GM12878 (cell line): ENCODE data around the gene GOLGA6L7. TPM values are rescaled to one million over a fixed set of nuclear protein-coding genes. Genes with fewer than 3 reads are reported as not detected.

Source experiments
- ATAC-seq: fragments of 200-7000 bp; cut with Tn5 transposase; 3 replicates; pipeline ENCODE4 v1.9.1; 2020; ENCODE audit warnings: mild to moderate bottlenecking, moderate library complexity
- BruUV-seq: library from RNA; stranded (reverse); fragments of 400-500 nt; replicated peaks from 2 replicates; lab custom pipeline; 2021; lab: Mats Ljungman, UMichigan
- CTCF ChIA-PET: fragments of 300-600 bp; sonication (Branson Sonifier 250); formaldehyde crosslinking; extraction: SDS; loops from one replicate; lab custom pipeline; 2021; ENCODE audit warnings: inconsistent platforms; lab: Yijun Ruan, JAX
- POLR2A ChIA-PET: fragments of 350-600 bp; formaldehyde crosslinking; extraction: SDS; loops from one replicate; lab custom pipeline; 2021; ENCODE audit warnings: inconsistent platforms; lab: Charles Lee
- RAD21 ChIA-PET: fragments of 300-600 bp; sonication (Branson Sonifier 250); formaldehyde crosslinking; loops from one replicate; lab custom pipeline; 2023; ENCODE audit warnings: antibody characterized with exemption; ENCODE audit not compliant: unreplicated experiment; lab: Charles Lee
- SMC1A ChIA-PET: fragments of 300-600 bp; sonication (Branson Sonifier 250); formaldehyde crosslinking; loops from one replicate; lab custom pipeline; 2023; ENCODE audit not compliant: unreplicated experiment, uncharacterized antibody; lab: Charles Lee
- DNase-seq: peaks from one replicate; pipeline ENCODE4 v3.0.0-alpha.2; 2011; ENCODE audit warnings: low read depth, low spot score
- FAIRE-seq: peaks from 3 replicates; lab custom pipeline; 2011; peaks lifted over from hg19 to GRCh38; lab: Jason Lieb, UNC
- H2AFZ ChIP-seq: 2 replicates; pipeline ENCODE4 v1.6.0; 2011; ENCODE audit warnings: low read depth, low read length, control low read depth; ENCODE audit not compliant: control insufficient read depth
- H3K27ac ChIP-seq: 2 replicates; pipeline ENCODE4 v1.5.1; 2011; ENCODE audit warnings: control low read depth; ENCODE audit not compliant: control insufficient read depth, insufficient read depth
- H3K27me3 ChIP-seq, 2 experiments: replicated peaks in 1 of 2; 2 replicates each; pipeline versions ENCODE4 v1.6.0 to v1.6.1; 2011; ENCODE audit warnings: low read length in 1 of 2; ENCODE audit not compliant: control insufficient read depth in 2 of 2, insufficient read depth in 2 of 2
- H3K36me3 ChIP-seq, 2 experiments: 2 replicates each; pipeline ENCODE4 v1.5.1; 2011; ENCODE audit warnings: low read length in 1 of 2; ENCODE audit not compliant: control insufficient read depth in 2 of 2, insufficient read depth in 2 of 2
- H3K4me1 ChIP-seq: 2 replicates; pipeline ENCODE4 v1.6.1; 2011; ENCODE audit warnings: mild to moderate bottlenecking, low read length, moderate library complexity, mixed read lengths; ENCODE audit not compliant: control insufficient read depth, insufficient read depth
- H3K4me2 ChIP-seq: 2 replicates; pipeline ENCODE4 v1.6.0; 2011; ENCODE audit warnings: control low read depth; ENCODE audit not compliant: control insufficient read depth, insufficient read depth
- H3K4me3 ChIP-seq: fragments of 200-600 bp; sonication (generic); 2 replicates; pipeline ENCODE4 v1.5.1; 2016
- H3K79me2 ChIP-seq: 2 replicates; pipeline ENCODE4 v1.6.0; 2011; ENCODE audit warnings: low read length; ENCODE audit not compliant: control insufficient read depth, insufficient read depth
- H3K9ac ChIP-seq: 2 replicates; pipeline ENCODE4 v1.8.0; 2011; ENCODE audit warnings: low read length, control low read depth, mixed read lengths; ENCODE audit not compliant: control insufficient read depth, insufficient read depth
- H3K9me3 ChIP-seq: replicated peaks from 3 replicates; pipeline ENCODE4 v1.5.1; 2011; ENCODE audit warnings: mild to moderate bottlenecking, low read length; ENCODE audit not compliant: control insufficient read depth, insufficient read depth
- H4K20me1 ChIP-seq: 2 replicates; pipeline ENCODE4 v1.6.0; 2011; ENCODE audit not compliant: control insufficient read depth, insufficient read depth
- ATF2 ChIP-seq: IDR thresholded peaks from 2 replicates; pipeline ENCODE4 v1.6.1; 2012; ENCODE audit warnings: low read length, inconsistent platforms
- CREM ChIP-seq: IDR thresholded peaks from 2 replicates; pipeline ENCODE4 v1.6.1; 2014; ENCODE audit warnings: antibody characterized with exemption, low read depth
- E2F8 ChIP-seq: fragments of 450-650 bp; IDR thresholded peaks from 2 replicates; pipeline ENCODE4 v1.6.1; 2018; ENCODE audit warnings: mild to moderate bottlenecking, low read depth, moderate library complexity; ENCODE audit not compliant: partially characterized antibody
- EED ChIP-seq: sonication (generic); IDR thresholded peaks from 2 replicates; pipeline ENCODE4 v1.6.1; 2016; ENCODE audit warnings: antibody characterized with exemption, low read depth
- GABPA ChIP-seq: IDR thresholded peaks from 2 replicates; pipeline ENCODE4 v1.6.1; 2014; ENCODE audit warnings: antibody characterized with exemption, low read depth, mild to moderate bottlenecking, inconsistent platforms
- IKZF2 ChIP-seq, 2 experiments: fragments of 450-650 bp; IDR thresholded peaks; 2 replicates each; pipeline ENCODE4 v1.6.1; 2017; ENCODE audit warnings: mild to moderate bottlenecking in 2 of 2, moderate library complexity in 2 of 2
- LARP7 ChIP-seq: fragments of 450-650 bp; IDR thresholded peaks from 2 replicates; pipeline ENCODE4 v1.6.1; 2017; ENCODE audit warnings: mild to moderate bottlenecking
- MXI1 ChIP-seq: fragments of 150-350 bp; IDR thresholded peaks from 2 replicates; pipeline ENCODE4 v1.6.1; 2011; ENCODE audit warnings: low read depth, mild to moderate bottlenecking, inconsistent platforms, low read length, improper control_type of control experiment
- NFXL1 ChIP-seq: fragments of 450-650 bp; IDR thresholded peaks from 2 replicates; pipeline ENCODE4 v1.6.1; 2017; ENCODE audit warnings: antibody characterized with exemption, mild to moderate bottlenecking, borderline replicate concordance
- NFYB ChIP-seq: IDR thresholded peaks from 2 replicates; pipeline ENCODE4 v1.6.1; 2011; ENCODE audit warnings: low read depth, mild to moderate bottlenecking, low read length, improper control_type of control experiment, moderate library complexity; ENCODE audit not compliant: insufficient read depth
- NR2C2 ChIP-seq: IDR thresholded peaks from 2 replicates; pipeline ENCODE4 v1.6.1; 2011; ENCODE audit warnings: borderline replicate concordance, low read depth; ENCODE audit not compliant: control insufficient read depth, insufficient read length
- POLR2AphosphoS2 ChIP-seq: IDR thresholded peaks from 2 replicates; pipeline ENCODE4 v1.6.1; 2011; ENCODE audit warnings: low read depth, mild to moderate bottlenecking, low read length, improper control_type of control experiment, moderate library complexity
- RUNX3 ChIP-seq: IDR thresholded peaks from 2 replicates; pipeline ENCODE4 v1.6.1; 2012; ENCODE audit warnings: low read length, inconsistent platforms
- WGBS: methylation state at CpG from one replicate; pipeline ENCODE4 v1.1.6; 2016; ENCODE audit warnings: low lambda C conversion rate; ENCODE audit not compliant: insufficient replicate concordance, insufficient coverage; ENCODE audit errors: missing lambda C conversion rate; 5-methylcytosine and 5-hydroxymethylcytosine counted together
- in situ Hi-C: fragments of 300-500 bp; cut with MboI; formaldehyde crosslinking; loops from 9 replicates; pipeline ENCODE4 v1.14.3; 2018; ENCODE audit warnings: mixed read lengths
- intact Hi-C: fragments of 100-400 bp; cut with micrococcal nuclease; formaldehyde crosslinking; loops from one replicate; pipeline ENCODE4 v1.14.2; 2022; ENCODE audit not compliant: unreplicated experiment
- polyA plus RNA-seq, 11 experiments: library from polyadenylated mRNA; depleted of rRNA in 4 of 11; unstranded in 6 of 11; stranded (reverse) in 5 of 11; fragments of >200 nt; fragmentation: Nextera tagmentation in 4 of 11; fragmentation: Illumina TruSeq in 1 of 11; extraction: Ambion mirVana in 4 of 11; extraction: Trizol in 1 of 11; gene quantifications; 1 replicate in 1 of 11; 2 replicates in 10 of 11; pipeline versions ENCODE4 v1.2.1 to v1.2.3, GENCODE V29; 2011 to 2016; ENCODE audit warnings: inconsistent platforms in 2 of 11, missing spikeins in 2 of 11, low read depth in 1 of 11
- total RNA-seq, 4 experiments: library from RNA; depleted of rRNA in 3 of 4; stranded (reverse); fragments of >200 nt in 3 of 4; fragmentation: Illumina TruSeq in 1 of 4; extraction: Trizol in 1 of 4; gene quantifications; 2 replicates each; pipeline versions ENCODE4 v1.2.1 to v1.2.3, GENCODE V29; 2013 to 2021
- TF ChIP-seq, protein P1 (sequence below): fragments of 450-650 bp; IDR thresholded peaks from 2 replicates; pipeline ENCODE4 v1.6.1; 2016; ENCODE audit warnings: mild to moderate bottlenecking, moderate library complexity, borderline replicate concordance
- TF ChIP-seq, protein P2 (sequence below): IDR thresholded peaks from 2 replicates; pipeline ENCODE4 v1.6.1; 2012; ENCODE audit warnings: low read depth, low read length, improper control_type of control experiment

GOLGA6L7 gene
- total and polyA plus RNA-seq, 10 of the 15 experiments (the other 5 are each of a cell fraction or from before 2014, with no cell fraction given) = not detected

DNA sequence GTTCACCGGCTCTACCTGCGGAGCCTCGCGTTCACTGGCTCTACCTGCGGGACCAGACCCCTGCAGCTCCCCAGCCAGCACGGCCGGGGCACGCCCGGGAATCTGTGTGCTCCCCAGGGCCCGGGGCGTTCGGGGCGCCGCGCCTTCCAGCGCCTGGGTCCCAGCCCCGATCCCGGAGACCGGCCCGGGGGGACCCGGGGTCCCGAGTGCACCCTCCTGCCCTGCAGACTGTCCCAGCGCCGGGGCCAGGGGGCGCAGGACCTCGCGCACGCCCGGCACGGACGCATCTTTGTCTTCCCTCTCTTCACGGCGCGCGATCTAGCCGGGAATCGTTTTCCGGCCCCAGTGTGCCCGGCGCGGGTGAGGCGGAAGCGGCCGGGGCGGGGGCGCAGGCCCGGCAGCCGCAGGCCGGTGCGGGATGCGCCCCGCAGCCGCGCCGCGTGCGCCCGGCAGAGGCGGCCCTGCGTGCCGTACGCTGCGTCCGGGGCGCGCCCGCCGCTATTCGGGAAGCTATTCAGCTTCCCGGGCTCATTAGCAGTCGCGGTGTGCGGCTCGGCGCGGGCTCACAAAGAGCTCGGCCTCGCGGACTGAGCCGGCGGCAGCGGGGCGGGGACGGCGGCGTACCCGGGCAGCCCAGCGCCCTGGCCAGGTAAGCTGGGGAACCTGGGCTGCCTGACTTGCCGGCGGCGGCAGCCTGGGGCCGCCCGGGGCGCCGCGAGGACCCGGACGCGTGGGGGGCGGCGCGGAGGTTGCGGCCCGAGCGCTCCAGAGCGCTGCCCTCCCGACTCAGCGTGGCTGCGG, 37.4 kb upstream of the GOLGA6L7 start, which contains the start of gene APBA2:
Gene APBA2 (plus strand): TSS at position 345 of the 801 bp plus-strand sequence. CDS start 167,911 bp downstream, outside the sequence.
- H4K20me1 ChIP-seq = no peaks in the 10 kb centered on the region
- no peak for FAIRE-seq
- intact Hi-C loops (no loop called here), in situ Hi-C loops (no loop called here)
- H2AFZ ChIP-seq = no peak within 1 kb of the TSS
- no peak for ATAC-seq
- BruUV-seq = no TSS peak
- 32% methylated on average over 58 of the region's 109 CpGs for WGBS
- H3K9ac ChIP-seq = no peak within 1 kb of the TSS
- no peak within 1 kb of the TSS for H3K4me3 ChIP-seq
- ChIA-PET POLR2A (no interaction called here), CTCF (no interaction called here), RAD21 (no interaction called here), SMC1A (no interaction called here)
- no peaks in the 10 kb centered on the region for H3K4me1 ChIP-seq
- no peaks in the 10 kb centered on the region for H3K36me3 ChIP-seq
- H3K9me3 ChIP-seq = no peaks in the 10 kb centered on the region
- no peak within 1 kb of the TSS for H3K4me2 ChIP-seq
- H3K27me3 ChIP-seq = peaks cover 0 to 5% of the 10 kb centered on the region in 2 experiments; a peak in 2 of 4 replicates
- no peaks in the 10 kb centered on the region for H3K79me2 ChIP-seq
- DNase-seq = no peak
- no peak within 1 kb of the TSS for H3K27ac ChIP-seq
- no peak for TF ChIP-seq LARP7
- no peak for TF ChIP-seq GABPA
- TF ChIP-seq E2F8 = no peak
- TF ChIP-seq EED = no peak
- TF ChIP-seq NFXL1 = no peak
- TF ChIP-seq, protein P1, sequence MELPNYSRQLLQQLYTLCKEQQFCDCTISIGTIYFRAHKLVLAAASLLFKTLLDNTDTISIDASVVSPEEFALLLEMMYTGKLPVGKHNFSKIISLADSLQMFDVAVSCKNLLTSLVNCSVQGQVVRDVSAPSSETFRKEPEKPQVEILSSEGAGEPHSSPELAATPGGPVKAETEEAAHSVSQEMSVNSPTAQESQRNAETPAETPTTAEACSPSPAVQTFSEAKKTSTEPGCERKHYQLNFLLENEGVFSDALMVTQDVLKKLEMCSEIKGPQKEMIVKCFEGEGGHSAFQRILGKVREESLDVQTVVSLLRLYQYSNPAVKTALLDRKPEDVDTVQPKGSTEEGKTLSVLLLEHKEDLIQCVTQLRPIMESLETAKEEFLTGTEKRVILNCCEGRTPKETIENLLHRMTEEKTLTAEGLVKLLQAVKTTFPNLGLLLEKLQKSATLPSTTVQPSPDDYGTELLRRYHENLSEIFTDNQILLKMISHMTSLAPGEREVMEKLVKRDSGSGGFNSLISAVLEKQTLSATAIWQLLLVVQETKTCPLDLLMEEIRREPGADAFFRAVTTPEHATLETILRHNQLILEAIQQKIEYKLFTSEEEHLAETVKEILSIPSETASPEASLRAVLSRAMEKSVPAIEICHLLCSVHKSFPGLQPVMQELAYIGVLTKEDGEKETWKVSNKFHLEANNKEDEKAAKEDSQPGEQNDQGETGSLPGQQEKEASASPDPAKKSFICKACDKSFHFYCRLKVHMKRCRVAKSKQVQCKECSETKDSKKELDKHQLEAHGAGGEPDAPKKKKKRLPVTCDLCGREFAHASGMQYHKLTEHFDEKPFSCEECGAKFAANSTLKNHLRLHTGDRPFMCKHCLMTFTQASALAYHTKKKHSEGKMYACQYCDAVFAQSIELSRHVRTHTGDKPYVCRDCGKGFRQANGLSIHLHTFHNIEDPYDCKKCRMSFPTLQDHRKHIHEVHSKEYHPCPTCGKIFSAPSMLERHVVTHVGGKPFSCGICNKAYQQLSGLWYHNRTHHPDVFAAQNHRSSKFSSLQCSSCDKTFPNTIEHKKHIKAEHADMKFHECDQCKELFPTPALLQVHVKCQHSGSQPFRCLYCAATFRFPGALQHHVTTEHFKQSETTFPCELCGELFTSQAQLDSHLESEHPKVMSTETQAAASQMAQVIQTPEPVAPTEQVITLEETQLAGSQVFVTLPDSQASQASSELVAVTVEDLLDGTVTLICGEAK = no peak
- no peak for TF ChIP-seq RUNX3
- TF ChIP-seq POLR2AphosphoS2 = no peak
- TF ChIP-seq NFYB = no peak
- TF ChIP-seq CREM = no peak
- TF ChIP-seq IKZF2 (IDR thresholded peaks at IDR 0.05) = no peak
- no peak for TF ChIP-seq MXI1
- TF ChIP-seq, protein P2, sequence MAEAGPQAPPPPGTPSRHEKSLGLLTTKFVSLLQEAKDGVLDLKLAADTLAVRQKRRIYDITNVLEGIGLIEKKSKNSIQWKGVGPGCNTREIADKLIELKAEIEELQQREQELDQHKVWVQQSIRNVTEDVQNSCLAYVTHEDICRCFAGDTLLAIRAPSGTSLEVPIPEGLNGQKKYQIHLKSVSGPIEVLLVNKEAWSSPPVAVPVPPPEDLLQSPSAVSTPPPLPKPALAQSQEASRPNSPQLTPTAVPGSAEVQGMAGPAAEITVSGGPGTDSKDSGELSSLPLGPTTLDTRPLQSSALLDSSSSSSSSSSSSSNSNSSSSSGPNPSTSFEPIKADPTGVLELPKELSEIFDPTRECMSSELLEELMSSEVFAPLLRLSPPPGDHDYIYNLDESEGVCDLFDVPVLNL = no peak
- no peak for TF ChIP-seq NR2C2
- TF ChIP-seq ATF2 = no peak
